IMR-90 (cell line): ENCODE data around the gene DLK2.

ENCODE experiments used
- CHD1 ChIP-seq: IDR thresholded peaks from 2 replicates; pipeline ENCODE4 v1.6.1; 2012; ENCODE audit warnings: low read depth, low read length, improper control_type of control experiment
- POLR2A ChIP-seq: IDR thresholded peaks from 2 replicates; pipeline ENCODE4 v1.6.1; 2012; ENCODE audit warnings: mild to moderate bottlenecking, low read depth, low read length
- SMC3 ChIP-seq: fragments of 150-350 bp; IDR thresholded peaks from 2 replicates; pipeline ENCODE4 v1.6.1; 2016; ENCODE audit warnings: low read depth, mild to moderate bottlenecking, antibody characterized with exemption, low read length, moderate library complexity
- TF ChIP-seq, protein P1 (sequence below): conservative IDR thresholded peaks from 2 replicates; pipeline ENCODE4 v1.5.1; 2012; ENCODE audit warnings: mild to moderate bottlenecking, low read depth, low read length, improper control_type of control experiment
- TF ChIP-seq, protein P2 (sequence below): fragments of 150-350 bp; IDR thresholded peaks from 2 replicates; pipeline ENCODE4 v1.6.1; 2016; ENCODE audit warnings: low read depth, mild to moderate bottlenecking, low read length, moderate library complexity, borderline replicate concordance
- TF ChIP-seq, protein P3 (sequence below): fragments of 150-350 bp; IDR thresholded peaks from 2 replicates; pipeline ENCODE4 v1.6.1; 2017; ENCODE audit warnings: mild to moderate bottlenecking, antibody characterized with exemption, low read length, low read depth

DNA sequence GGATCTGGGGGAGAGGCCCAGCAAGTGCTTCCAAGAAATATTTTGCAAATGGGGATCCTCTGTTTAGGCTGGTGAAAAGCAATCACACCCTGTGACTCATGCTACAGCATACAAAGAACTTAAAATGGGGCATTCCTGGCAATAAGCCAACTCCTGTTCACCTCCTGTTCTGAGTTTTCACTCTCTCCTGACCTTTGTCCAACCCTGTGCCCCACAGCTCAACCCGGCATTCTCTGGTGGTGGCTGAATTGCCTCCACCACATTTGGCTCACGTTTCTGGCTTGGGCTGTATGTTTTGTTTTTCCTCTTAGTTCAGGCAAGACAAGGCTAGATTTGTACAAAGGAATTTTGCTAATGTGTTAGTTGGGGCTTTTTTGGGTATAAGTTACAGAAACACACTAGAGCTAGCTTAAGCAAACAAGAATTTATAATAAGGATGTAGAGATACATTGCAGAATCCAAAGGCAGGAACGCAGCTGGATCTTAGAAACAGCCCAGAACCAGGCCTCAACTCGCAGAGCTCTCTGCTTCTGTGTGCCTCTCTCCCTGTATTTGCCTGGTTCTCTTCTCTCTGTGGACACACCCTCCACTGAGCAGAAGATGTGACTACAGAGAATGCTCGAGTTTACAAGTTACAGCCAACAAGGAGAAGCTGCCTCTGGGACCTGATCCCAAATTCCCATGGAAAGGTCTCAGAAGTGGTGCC is 18.6 kb downstream of the DLK2 start:
- TF ChIP-seq POLR2A (no peak), CHD1 (no peak), SMC3 (no peak)
- TF ChIP-seq, protein P1, sequence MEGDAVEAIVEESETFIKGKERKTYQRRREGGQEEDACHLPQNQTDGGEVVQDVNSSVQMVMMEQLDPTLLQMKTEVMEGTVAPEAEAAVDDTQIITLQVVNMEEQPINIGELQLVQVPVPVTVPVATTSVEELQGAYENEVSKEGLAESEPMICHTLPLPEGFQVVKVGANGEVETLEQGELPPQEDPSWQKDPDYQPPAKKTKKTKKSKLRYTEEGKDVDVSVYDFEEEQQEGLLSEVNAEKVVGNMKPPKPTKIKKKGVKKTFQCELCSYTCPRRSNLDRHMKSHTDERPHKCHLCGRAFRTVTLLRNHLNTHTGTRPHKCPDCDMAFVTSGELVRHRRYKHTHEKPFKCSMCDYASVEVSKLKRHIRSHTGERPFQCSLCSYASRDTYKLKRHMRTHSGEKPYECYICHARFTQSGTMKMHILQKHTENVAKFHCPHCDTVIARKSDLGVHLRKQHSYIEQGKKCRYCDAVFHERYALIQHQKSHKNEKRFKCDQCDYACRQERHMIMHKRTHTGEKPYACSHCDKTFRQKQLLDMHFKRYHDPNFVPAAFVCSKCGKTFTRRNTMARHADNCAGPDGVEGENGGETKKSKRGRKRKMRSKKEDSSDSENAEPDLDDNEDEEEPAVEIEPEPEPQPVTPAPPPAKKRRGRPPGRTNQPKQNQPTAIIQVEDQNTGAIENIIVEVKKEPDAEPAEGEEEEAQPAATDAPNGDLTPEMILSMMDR: no peak
- TF ChIP-seq, protein P2, sequence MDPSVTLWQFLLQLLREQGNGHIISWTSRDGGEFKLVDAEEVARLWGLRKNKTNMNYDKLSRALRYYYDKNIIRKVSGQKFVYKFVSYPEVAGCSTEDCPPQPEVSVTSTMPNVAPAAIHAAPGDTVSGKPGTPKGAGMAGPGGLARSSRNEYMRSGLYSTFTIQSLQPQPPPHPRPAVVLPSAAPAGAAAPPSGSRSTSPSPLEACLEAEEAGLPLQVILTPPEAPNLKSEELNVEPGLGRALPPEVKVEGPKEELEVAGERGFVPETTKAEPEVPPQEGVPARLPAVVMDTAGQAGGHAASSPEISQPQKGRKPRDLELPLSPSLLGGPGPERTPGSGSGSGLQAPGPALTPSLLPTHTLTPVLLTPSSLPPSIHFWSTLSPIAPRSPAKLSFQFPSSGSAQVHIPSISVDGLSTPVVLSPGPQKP: no peak
- TF ChIP-seq, protein P3, sequence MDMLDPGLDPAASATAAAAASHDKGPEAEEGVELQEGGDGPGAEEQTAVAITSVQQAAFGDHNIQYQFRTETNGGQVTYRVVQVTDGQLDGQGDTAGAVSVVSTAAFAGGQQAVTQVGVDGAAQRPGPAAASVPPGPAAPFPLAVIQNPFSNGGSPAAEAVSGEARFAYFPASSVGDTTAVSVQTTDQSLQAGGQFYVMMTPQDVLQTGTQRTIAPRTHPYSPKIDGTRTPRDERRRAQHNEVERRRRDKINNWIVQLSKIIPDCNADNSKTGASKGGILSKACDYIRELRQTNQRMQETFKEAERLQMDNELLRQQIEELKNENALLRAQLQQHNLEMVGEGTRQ: no peak
